Measurements from ENCODE around the gene RNLS.

Gene RNLS

DNA sequence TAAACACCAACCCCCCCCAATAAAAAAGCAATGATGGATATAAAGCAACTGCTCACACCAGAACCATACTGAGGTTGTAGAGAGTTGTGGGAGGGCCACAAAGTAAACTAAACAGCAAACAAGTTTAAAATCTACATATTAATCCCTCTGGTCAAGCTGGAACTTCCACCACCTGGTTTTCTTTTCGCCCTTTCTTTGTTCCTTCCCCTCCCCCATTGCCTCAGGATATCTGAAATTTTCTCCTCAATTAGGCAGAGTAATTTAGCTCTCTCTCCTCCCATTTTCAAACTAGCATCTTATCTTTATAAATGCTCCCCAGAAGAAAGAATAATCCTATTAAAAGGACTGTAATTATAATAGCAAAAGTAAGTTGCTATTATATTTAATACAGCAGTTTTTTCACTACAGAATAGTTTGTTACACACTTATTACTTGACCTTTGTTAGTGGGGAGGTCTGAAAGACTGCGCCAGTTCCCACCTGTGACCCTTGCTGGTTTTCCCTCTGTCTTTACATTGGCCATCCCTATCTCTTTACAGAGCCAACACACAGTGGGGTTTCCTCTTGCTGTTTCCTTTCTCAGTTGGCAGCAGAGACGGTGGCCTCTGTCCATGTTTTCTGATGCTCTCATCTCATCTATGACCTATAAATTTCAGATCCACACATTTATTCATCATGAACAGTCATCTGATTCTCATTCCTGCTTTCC is 235.4 kb downstream of the RNLS start:
- DNase-seq (ENCODE audit: low read depth in 1 of 2, low spot score in 1 of 2) = no peak

DNA sequence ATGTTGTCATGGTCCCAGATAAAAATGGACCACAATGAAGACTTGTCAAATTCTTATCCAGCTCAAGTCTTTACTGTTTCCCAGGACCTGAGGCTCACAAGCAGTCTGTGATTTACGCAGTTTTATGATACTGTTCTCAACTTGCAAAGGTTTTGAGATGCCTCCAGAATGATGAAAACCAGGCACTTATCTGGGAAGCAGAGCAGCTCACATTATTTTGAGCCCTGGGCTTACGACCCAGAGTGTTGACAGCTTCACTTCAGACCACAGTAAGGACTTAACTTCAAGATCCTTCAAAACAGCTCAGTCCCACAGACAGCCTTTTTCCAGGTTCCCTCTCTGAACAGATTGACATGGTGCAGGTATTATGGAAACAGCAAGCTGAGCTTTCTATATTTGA is 236.1 kb downstream of the RNLS start:
- DNase-seq (ENCODE audit: low read depth in 1 of 2, low spot score in 1 of 2) = no peak

DNA sequence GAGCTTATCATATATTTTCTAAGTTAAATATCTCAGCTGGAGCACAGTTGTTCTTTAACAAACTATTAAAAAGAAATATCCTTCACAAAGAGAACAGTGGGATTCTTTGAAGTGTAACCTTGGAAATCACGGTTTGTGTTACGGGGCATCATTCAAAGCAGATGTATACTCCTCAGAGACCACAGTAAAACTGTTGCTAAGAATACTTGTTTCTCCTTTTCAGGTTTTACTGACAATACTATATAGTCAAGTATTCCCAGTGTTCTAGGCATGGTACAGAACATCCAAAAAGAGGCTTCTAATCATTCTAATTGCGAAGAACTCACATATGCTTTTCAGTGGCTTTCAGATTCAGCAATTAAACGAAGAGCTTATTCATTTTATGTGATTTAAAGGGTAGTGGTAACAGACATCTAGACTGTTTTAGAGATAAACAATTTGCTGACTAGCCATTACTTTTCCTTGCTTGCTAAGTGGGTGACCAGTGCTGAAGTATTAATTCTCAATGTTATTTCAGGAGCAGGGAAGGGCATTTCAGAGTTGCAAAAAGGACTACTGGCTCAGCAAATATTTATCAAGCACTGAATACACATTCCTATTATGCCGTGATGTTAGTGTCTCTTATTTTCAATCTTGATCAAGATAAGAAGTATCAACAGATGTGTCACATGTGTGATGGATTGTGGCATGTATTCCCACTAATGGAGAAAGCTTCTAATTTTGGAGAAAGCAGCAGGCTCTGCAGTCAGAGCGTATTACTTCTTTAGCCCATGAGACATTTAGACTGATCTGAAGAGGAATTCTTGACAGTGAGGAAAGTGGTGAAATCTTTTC is 236.8 kb downstream of the RNLS start:
- DNase-seq (ENCODE audit: low read depth in 1 of 2, low spot score in 1 of 2) = no peak

GRCh38 chr10:88343761-88344484 is 239.2 kb downstream of the RNLS start:
- no peak for DNase-seq (ENCODE audit: low read depth in 1 of 2, low spot score in 1 of 2)

DNA sequence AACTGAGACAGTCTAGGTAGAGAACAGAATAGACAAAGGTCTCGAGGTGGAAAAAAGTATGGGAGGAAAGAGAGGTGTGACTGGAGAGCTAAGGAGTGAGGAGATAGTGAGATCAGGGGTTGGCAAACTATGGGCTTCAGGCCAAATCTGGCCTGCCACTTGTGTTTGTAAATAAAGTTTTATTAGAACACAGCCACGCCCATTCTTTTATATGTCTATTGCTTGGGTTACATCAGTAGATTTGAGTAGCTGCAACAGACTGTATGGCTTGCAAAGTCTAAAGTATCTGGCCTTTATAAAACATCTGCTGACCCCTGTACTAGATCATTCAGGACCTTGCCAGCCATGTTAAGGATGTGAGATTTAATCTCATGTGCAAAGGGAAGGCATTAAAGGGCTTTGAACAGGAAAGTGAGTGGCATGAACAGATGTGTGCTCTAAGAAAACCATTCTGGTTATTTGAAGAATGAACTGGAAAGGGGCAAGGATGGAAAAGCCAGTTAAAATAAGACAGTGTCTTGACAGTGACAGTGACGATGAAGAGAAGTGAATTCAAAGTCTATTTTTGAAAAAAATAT is 240.3 kb downstream of the RNLS start:
- no peak for DNase-seq (ENCODE audit: low read depth in 1 of 2, low spot score in 1 of 2)

GRCh38 chr10:88337134-88337533 is 246.0 kb downstream of the RNLS start:
- DNase-seq (ENCODE audit: low read depth in 1 of 2, low spot score in 1 of 2) = no peak

- DNase-seq (ENCODE audit: low read depth in 1 of 2, low spot score in 1 of 2) = no peak
These were observed 246.8 kb downstream of the RNLS start for GRCh38 chr10:88336334-88336733.

DNA sequence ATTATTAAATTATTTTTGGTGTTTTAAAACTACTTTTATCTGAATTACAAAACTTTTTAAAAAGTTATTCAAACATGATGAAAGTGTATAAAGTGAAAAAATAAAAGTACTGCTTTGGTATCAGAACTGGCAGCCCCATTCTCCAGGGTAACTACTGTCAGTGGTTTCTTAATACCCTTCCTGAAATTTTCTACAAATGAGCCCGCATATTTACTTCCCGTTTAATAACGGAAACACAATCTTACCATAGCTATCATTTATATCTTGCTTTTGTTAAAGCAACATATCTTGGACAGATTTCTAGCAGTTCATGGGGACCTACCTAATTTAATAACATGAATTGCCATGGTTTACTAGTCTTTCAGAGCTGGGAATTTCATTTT is 249.9 kb downstream of the RNLS start:
- DNase-seq (ENCODE audit: low read depth in 1 of 2, low spot score in 1 of 2) = no peak

- no peak for DNase-seq (ENCODE audit: low read depth in 1 of 2, low spot score in 1 of 2)
These were observed 250.4 kb downstream of the RNLS start for GRCh38 chr10:88332503-88333247.

DNA sequence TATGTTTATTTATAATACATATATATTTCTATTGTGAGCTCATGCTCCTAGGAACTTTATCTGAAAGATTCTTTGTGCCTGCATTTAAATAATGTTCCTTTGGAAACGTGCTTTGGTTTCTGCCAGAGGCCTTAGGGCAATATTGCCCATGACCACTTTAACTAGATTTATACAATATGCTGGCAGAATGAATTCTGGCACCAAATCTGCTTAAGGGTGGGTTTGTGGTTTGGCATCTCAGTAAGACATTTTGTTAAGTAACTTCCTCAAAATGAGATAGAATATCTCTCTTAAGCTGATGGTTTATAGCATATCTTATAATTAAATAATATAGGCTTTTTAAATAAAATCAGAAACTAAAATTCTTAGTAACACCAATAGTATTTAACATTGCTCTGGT is 252.9 kb downstream of the RNLS start:
- no peak for DNase-seq (ENCODE audit: low read depth in 1 of 2, low spot score in 1 of 2)

- no peak for DNase-seq (ENCODE audit: low read depth in 1 of 2, low spot score in 1 of 2)
These were observed 260.6 kb downstream of the RNLS start for GRCh38 chr10:88322324-88323063.

DNA sequence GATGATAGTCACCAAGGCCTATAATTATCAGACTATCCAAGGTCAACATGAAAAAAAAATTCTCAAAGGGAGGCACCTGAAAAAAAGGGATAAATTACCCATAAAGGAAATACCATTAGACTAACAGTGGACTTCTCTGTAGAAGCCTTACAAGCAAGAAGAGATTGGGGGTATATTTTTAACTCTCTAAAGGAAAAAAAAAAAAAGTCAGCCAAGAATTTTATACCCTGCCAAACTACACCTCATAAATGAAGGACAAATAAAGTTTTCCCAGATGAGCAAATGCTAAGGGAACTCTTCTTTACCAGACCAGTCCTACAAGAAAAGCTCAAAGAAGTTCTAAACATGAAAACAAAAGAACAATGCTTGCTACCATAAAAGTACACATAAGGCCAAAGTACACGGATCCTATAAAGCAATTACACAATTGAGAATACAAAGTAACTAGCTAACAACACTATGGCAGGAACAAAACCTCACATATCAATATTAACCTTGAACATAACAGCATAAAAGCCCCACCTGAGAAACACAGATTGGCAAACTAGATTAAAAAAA is 263.1 kb downstream of the RNLS start:
- DNase-seq (ENCODE audit: low read depth in 1 of 2, low spot score in 1 of 2) = no peak

GRCh38 chr10:88318803-88319202 is 264.3 kb downstream of the RNLS start:
- DNase-seq (ENCODE audit: low read depth in 1 of 2, low spot score in 1 of 2) = no peak

- no peak for DNase-seq (ENCODE audit: low read depth in 1 of 2, low spot score in 1 of 2)
These were observed 266.0 kb downstream of the RNLS start for GRCh38 chr10:88317099-88317498.

DNA sequence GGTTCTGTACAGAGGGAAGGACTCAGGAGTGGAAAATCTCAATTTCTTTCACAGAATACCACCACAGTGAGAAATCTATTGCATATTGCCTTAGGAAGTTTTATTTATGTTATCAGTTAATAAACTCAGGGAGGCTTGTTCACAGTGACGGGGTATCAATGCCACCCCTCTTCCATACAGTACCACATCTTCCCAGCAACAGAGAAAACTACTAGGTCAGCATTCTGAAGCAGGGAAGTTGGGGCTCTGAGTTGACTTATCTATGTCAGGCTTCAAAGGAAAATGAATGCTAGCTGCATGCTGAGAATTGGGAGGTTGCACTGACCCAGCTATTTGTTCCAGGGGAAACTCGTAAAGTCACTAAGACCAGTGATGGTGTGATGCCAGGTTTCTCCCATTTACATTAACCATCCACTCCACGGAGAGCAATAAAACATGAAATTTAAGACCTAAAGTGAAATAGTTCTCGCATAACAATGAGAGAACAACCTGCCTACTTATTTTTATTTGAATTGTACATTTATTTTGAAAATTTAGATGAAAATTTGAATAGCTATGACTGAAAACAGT is 266.7 kb downstream of the RNLS start:
- DNase-seq (ENCODE audit: low read depth in 1 of 2, low spot score in 1 of 2) = no peak

DNA sequence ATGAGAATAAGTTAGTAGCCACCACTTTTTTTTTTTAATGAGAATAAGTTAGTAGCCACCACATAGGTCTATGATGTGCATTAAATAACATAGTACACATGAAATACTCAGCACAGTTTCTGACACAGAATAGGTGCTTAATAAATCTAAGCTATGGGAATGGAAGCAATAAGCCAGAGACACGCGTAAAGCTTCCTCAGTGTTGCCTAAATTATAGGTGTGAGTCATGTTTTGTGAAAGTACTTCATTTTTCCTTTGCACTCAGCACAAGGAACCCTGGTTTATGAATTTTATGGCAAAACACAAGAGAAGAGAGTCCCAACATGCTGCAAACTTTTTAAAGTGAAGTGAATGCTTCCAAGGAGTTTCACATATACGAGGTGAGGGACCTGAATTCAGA is 267.4 kb downstream of the RNLS start:
- DNase-seq (ENCODE audit: low read depth in 1 of 2, low spot score in 1 of 2) = no peak

DNA sequence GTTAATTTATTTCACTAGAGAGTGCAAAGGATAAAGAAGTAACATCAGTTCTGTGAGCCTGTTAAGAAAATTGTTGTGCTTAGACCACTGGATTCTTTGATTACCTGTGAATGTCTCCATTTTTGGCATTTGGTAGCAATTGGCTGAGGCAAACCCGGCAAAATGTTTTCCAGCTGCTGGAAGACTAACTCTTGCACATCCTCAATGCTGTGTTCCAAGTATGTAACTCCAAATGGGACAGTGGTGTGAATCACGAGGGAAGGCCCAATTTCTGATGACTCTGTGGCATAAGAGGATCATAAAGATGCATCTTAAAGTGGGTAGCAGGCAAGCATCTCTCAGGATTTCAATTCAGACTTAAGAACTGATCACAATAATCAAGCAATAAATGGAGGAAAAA is 268.8 kb downstream of the RNLS start:
- DNase-seq (ENCODE audit: low read depth in 1 of 2, low spot score in 1 of 2) = no peak

GRCh38 chr10:88313878-88314277 is 269.2 kb downstream of the RNLS start:
- DNase-seq (ENCODE audit: low read depth in 1 of 2, low spot score in 1 of 2) = no peak

GRCh38 chr10:88312855-88313254 is 270.3 kb downstream of the RNLS start:
- no peak for DNase-seq (ENCODE audit: low read depth in 1 of 2, low spot score in 1 of 2)

DNA sequence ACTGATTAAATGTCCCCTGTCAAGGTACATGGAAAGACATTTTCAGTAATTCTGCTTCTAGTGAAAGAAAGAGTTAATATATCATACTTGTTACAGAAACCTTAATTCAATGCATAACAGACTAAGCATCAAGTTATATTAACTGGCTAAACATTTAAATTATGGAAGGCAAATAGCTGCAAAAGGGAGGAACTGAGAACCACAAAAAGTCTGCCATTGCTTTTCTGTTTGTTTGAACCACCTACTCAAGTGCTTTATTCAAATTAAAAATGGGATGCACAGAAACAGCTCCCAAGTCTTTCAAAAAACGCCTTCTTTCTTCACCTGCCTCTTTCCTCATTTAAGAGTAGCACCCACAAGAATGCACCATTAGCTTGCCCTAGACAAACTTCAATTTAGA is 271.9 kb downstream of the RNLS start:
- DNase-seq (ENCODE audit: low read depth in 1 of 2, low spot score in 1 of 2) = no peak
